Suppressor macrophage treated with lipopolysaccharide for 1 hour (primary cell): ENCODE data around the gene FBXO9.

Experiments used
- DNase-seq, 3 donors: peaks; one replicate each; pipeline ENCODE4 v3.0.0-alpha.2; 2020 to 2022

The FBXO9 gene

DNA sequence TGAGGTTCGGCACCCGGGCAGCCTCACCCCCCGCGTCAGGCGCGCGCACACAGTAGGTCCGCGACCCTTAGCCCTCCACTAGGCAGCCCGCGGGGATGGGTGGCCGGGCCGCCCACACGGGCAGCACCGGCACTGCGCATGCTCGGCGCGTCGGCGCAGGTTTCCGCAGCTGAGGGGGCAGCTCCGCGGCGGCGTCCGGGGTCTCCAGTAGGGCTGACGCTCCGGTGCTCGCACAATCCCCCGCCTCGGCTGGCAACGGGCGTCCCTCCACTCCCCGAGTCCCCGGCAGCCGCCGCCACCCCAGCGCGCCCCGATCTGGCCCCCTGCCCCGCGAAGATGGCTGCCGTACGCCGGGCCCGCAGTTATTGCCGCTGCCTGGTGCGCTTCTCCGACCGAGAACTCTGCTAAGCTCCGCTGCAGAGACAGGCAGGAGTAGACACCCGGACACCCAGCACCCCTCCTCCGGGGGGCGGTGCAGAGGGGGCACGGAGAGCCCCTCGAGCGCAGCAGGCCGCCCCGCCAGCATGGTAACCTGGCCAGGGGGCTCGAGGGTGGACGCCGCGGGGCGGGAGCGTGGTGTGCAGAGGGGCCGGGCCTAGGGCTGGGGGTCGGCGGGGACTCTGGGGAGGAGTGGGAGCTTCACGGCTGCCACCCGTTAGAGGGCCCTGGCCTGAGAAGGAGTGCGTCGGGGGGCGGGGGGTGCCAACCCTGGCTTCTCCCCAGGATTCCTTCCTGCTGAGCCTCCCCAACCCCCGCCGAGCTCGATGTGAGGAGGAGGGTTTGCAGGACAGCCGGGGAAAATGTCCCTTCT is at the start of gene FBXO9:
TSS of gene FBXO9 (plus strand) at position 139 of the 811 bp plus-strand sequence. CDS start at position 525, 386 bp downstream.
- DNase-seq: peak; percentile 70 to 88 (median 79)

DNA sequence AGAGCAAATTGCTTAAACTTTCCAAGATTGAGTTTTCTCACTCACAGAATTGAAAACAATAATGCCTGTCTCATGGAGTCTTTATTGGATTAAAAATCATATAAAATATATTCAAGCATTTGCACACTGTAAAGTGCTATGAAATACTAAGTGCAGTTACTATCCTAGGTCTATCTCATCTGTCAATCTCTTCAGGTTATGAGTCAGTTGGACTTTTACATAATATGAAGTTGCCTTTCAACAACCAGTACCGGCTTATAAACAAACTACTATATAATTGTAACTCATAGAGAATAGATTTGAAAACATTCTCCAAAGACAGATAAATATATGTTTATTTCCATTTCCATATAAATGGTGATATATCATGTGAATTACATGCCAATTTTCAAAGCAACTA is 49.7 kb upstream of the FBXO9 start:
- no peak for DNase-seq

- peak in 1 of 3 donors; percentile 13 for DNase-seq
Observed at GRCh38 chr6:53018446-53018845, 46.8 kb upstream of the FBXO9 start.

GRCh38 chr6:53020005-53020744 is 45.0 kb upstream of the FBXO9 start:
- DNase-seq: peak; percentile 13 to 27 (median 16)

DNA sequence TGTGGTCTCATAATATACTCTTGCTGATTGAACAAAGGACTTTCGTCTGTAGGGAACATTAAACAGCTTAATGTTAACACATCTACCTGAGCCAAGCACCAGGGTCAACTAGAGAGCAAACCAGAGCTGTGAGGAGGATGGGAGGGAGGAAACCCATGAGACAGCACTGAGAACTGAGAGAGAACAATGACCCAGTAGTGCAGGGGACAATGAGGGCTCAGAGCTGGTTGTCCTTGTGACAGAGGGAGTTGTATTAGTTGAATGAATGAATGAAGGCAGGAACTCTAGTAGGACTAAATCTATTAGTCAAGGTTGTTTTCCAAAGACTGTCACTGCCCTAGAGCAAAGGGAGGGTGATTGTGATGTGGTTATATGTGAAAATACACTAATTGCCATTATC is 41.9 kb upstream of the FBXO9 start:
- DNase-seq: no peak

DNA sequence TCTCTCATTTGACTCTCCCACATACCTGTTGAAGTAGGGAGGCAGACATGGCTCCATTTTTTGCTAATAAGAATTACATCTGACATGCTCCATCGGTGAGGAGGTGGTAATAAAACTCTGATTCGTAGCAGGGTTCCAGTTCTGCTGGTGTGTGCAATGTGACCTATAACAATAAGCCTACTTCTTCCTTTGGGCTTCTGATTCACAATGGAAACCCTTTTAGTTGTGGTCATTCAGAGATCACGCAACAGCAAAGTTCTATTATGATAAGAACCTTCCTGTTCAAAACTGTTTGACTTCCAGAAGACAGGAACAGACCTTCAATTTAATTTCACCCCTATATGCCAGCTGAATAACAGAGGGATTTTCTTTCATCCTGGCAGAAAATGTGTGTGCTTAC is 38.7 kb upstream of the FBXO9 start:
- no peak for DNase-seq

GRCh38 chr6:53027131-53027718 is 38.0 kb upstream of the FBXO9 start:
- no peak for DNase-seq

DNA sequence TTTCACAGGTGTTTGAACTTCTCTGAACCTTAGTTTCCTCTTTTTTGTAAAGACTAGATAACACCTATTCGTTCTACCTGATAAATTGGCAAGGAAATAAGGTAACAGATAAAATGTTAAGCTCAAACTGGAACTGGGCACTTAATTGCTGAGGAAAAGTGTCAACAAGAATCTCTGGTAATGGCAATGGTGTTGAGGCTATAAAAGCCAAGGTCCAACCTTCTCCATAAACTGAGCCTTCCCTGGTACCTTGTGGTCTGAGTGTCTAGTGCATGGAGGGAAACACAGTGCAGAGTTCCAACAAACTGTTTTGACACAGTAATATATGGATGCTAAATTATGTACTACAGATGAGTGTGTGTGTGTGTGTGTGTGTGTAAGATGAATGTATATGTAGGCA is 36.7 kb upstream of the FBXO9 start:
- DNase-seq: no peak

DNA sequence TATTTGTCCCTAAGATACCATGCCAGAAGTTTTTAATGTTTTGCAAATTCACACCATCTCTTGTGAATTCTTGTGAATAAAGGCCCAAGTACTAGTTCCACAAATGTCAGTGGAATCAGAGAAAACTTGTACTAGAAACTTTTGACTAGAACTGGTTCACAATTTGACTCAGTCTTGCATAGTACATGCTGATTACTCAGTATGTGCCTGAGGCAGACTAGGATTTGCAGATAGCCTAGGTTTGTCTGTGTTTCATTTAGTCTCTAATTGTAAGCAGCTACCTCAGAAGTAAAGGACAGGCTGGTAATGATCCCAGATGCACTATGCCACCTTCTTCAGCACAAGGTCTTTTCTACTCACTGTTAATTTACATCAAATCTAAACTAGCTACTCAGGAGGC is 35.9 kb upstream of the FBXO9 start:
- DNase-seq: no peak

GRCh38 chr6:53029761-53030160 is 35.4 kb upstream of the FBXO9 start:
- no peak for DNase-seq

- DNase-seq: no peak
Observed at GRCh38 chr6:53031281-53031680, 33.9 kb upstream of the FBXO9 start.

DNA sequence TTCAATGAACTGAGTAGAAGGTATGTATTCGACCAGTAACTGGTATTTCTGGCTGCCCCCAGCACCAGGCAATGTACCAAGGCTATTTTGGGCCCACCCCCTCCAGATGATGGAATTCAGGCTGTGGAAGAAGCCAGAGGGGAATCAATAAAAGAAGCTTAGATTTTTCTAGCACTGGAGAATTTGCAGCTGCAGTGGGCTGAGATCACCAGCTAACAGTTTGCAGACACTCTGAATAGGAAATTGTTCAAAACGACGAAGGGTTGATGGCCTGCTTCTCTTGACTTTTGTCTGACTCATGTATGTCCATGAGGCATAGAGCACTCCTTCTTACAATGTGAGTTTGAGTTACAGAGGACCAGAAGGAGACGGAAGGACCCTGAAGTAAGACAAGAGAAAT is 32.4 kb upstream of the FBXO9 start:
- DNase-seq: no peak

DNA sequence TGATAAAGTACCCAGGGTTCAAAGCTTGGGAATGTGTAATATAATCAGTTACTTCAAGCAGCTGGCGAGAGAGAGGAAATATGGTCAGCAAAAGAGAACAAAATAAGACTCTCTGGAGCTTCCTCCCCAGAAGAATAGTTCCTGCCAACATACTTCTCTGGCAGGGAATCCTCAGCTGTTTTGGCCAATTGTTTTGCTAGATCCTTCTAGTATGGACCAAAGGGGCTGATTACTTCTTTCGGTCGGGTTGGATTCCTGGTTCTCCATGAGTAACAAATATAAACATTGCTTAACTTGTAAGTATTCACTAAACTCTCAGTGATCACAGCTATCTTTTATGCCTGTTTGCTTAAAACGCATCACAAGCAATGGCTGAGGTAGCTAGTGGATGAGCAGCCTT is 31.4 kb upstream of the FBXO9 start:
- DNase-seq: no peak

DNA sequence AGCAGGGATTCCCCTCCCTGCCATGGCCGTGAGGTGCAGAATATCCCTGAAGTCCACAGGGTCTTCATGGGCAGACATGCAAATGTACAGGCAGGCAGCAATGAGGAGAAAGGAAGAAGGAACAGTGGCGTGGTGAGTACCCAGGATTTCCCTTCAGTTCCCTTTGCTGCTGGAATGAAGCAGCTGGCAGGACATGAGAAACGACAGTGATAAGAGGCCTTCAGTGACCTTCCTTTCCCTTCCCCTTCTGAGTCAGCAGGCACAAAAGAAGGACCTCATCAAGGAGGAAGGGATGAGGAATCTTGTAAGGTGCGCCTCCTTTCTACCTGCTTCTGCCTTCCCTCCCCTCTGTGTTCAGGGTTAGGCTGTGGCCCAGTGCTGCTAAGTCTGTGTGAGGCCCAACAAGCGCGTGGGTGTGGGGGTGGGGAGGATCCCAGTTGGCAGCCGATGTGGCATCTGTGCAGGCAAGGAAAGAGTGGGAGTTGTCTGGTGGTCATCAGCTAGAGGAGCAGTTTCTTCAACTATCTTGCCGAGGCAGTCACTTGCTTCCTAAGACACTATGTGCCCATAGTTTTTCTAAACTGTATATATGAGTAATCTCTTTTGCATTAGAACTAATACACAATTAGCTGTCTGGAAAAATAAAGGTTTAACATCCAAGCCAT is 29.5 kb upstream of the FBXO9 start:
- peak in 2 of 3 donors; percentile 1 to 13 for DNase-seq

DNA sequence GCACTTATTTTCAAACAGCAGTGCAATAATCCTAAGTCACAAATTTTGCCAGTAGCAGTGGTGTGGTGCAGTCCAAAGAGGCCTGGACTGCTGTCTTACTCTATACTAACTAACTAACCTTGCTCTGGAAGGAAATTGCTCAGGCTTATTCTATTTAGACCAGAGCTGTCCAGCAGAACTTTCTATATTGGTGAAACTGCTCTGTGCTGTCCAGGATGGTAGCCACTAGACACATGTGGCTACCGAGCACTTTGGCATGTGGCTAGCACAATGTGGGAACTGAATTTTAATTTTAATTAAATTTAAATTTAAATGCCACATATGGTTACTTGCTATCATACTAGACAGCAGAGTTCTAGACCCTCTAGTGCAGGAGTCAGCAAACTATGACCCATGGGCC is 27.1 kb upstream of the FBXO9 start:
- DNase-seq: no peak

GRCh38 chr6:53038596-53038995 is 26.6 kb upstream of the FBXO9 start:
- DNase-seq: no peak

GRCh38 chr6:53041356-53041755 is 23.8 kb upstream of the FBXO9 start:
- DNase-seq: no peak

DNA sequence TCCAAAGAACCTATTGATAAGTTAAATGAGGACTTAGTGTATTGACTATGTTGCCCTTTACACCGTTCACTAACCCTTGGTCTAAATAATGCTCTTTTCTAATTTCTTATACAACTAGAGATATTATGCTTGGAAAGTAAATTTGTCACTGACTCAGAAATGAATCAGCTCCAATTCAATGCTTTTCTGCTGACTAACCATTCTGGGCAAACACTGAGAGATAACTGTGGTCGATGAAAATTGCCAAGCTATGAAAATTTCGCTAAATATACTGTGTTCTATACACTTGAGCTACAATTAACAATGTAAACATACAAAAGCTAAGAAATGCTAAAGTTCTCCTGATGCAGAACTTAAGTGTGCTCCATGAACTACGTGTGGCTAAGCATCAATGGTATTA is 23.1 kb upstream of the FBXO9 start:
- DNase-seq: peak in 1 of 3 donors; percentile 4

DNA sequence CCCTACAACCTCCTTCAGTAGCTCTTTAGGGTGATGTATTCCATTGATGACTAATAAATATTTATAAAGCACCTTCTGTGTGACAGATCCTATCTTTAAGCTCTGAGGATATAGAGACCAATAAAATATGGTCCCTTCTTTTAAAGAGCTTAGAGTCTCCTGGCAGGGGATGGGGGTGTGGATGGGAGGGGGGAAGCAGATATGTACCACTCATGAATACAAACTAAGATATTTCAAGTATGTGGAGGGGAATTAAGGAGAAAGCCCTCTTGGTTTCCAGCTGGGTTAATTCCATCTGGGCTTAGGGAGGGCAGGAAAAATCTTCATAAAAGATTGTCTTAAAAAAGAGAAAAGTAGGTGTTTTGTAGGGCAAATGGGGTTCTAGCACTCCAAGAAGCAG is 21.6 kb upstream of the FBXO9 start:
- DNase-seq: no peak

DNA sequence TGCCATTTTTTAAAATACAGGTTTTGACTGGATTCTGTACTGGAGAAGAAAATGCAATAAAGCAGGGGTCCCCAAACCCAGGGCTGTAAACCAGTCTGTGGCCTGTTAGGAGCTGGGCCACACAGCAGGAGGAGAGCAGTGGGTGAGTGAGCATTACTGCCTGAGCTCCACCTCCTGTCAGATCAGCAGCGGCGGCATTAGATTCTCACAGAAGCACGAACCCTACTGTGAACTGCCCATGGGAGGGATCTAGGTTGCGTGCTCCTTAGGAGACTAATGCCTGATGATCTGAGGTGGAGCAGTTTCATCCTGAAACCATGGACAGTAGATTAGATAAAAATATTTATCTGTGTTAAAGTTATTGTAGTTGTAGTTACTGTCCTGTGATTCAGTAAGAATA is 21.1 kb upstream of the FBXO9 start:
- DNase-seq: no peak

- no peak for DNase-seq
Observed at GRCh38 chr6:53044572-53044971, 20.6 kb upstream of the FBXO9 start.

- DNase-seq: no peak
Observed at GRCh38 chr6:53045891-53046673, 19.1 kb upstream of the FBXO9 start.
